GM19025 (cell line): Measurements from ENCODE around the gene SARDH.
"Not testable (repeated sequence)": the region's sequence is repeated elsewhere in the genome, so short reads cannot be mapped to it uniquely, and the experiment has no call there.

ENCODE experiments used
- ATAC-seq: cut with Tn5 transposase; IDR thresholded peaks from one replicate; pipeline ENCODE4 v1.9.1; 2021; ENCODE audit warnings: mild to moderate bottlenecking, low read depth, moderate library complexity; ENCODE audit not compliant: unreplicated experiment

SARDH gene

GRCh38 chr9:133635533-133636531, 102.3 kb downstream of the SARDH start, which contains the start of gene DBH:
Gene DBH, plus strand, starts transcription at chr9:133636363. Its CDS starts 9 bp downstream, at chr9:133636372.
- ATAC-seq, result no peak

GRCh38 chr9:133635098-133635497, 103.1 kb downstream of the SARDH start:
- no peak for ATAC-seq

- ATAC-seq, result no peak
These were observed 104.0 kb downstream of the SARDH start for GRCh38 chr9:133634081-133634691.

- no peak for ATAC-seq
These were observed 104.5 kb downstream of the SARDH start for GRCh38 chr9:133633681-133634080.

- no peak for ATAC-seq
These were observed 105.1 kb downstream of the SARDH start for GRCh38 chr9:133632806-133633680.

- no peak for ATAC-seq
These were observed 107.0 kb downstream of the SARDH start for GRCh38 chr9:133631111-133631510.

GRCh38 chr9:133629221-133630110, 108.7 kb downstream of the SARDH start:
- ATAC-seq, result no peak

GRCh38 chr9:133628766-133629165, 109.4 kb downstream of the SARDH start:
- ATAC-seq, result no peak

- ATAC-seq, result no peak
These were observed 110.8 kb downstream of the SARDH start for GRCh38 chr9:133627341-133627740.

- not testable (repeated sequence) for ATAC-seq
These were observed 112.1 kb downstream of the SARDH start for GRCh38 chr9:133626008-133626407.

- no peak for ATAC-seq
These were observed 115.6 kb downstream of the SARDH start for GRCh38 chr9:133622555-133622954.

- no peak for ATAC-seq
These were observed 116.4 kb downstream of the SARDH start for GRCh38 chr9:133621725-133622267.

- no peak for ATAC-seq
These were observed 118.4 kb downstream of the SARDH start for GRCh38 chr9:133619791-133620190.

GRCh38 chr9:133618726-133619125, 119.4 kb downstream of the SARDH start:
- ATAC-seq, result no peak

GRCh38 chr9:133616643-133617405, 121.3 kb downstream of the SARDH start:
- ATAC-seq, result no peak

GRCh38 chr9:133615606-133616188, 122.5 kb downstream of the SARDH start:
- no peak for ATAC-seq

- no peak for ATAC-seq
These were observed 123.0 kb downstream of the SARDH start for GRCh38 chr9:133615186-133615585.

GRCh38 chr9:133614678-133615077, 123.5 kb downstream of the SARDH start:
- ATAC-seq, result no peak
